ENCODE data around the gene OAT.

Gene OAT

GRCh38 chr10:124349996-124350280 is 68.8 kb downstream of the OAT start:
- Histone ChIP-seq H3K4me1 (ENCODE audit: insufficient read depth, low read length, poor library complexity, severe bottlenecking) (peaks cover 5% of the 10 kb centered on the region), H4K20me1 (ENCODE audit: insufficient read depth, low read length, poor library complexity, severe bottlenecking) (no peaks in the 10 kb centered on the region), H3K36me3 (ENCODE audit: insufficient read depth, low read length) (no peaks in the 10 kb centered on the region), H3K79me2 (ENCODE audit: insufficient read depth, low read length) (no peaks in the 10 kb centered on the region), H3K4me3 (ENCODE audit: low read length, poor library complexity, severe bottlenecking) (no peak overlapping the region), H3K9ac (ENCODE audit: low read depth, low read length, poor library complexity, severe bottlenecking) (no peak overlapping the region), H3K9me3 (ENCODE audit: insufficient read depth, low read depth, low read length) (no peaks in the 10 kb centered on the region), H3K9me2 (replicated peaks; ENCODE audit: low read depth, low read length) (no peaks in the 10 kb centered on the region), H3F3A (ENCODE audit: low read depth) (no peaks in the 10 kb centered on the region; the same call in 1 of the 2 replicates), H3K4me2 (ENCODE audit: low read depth, low read length, poor library complexity, severe bottlenecking) (no peak overlapping the region), H2AFZ (ENCODE audit: low read length) (no peak overlapping the region), H3K27me3 (ENCODE audit: insufficient read depth, low read length, poor library complexity, severe bottlenecking) (no peaks in the 10 kb centered on the region)
- TF ChIP-seq EZH2phosphoT487 (IDR thresholded peaks at IDR 0.05; ENCODE audit: borderline replicate concordance), result no peak
- no peak for TF ChIP-seq CTCF (conservative IDR thresholded peaks at IDR 0.05; ENCODE audit: low read length)

- Histone ChIP-seq H4K20me1 (ENCODE audit: insufficient read depth, low read length, poor library complexity, severe bottlenecking) (no peaks in the 10 kb centered on the region), H3K27me3 (ENCODE audit: insufficient read depth, low read length, poor library complexity, severe bottlenecking) (no peaks in the 10 kb centered on the region), H3K4me2 (ENCODE audit: low read depth, low read length, poor library complexity, severe bottlenecking) (no peak overlapping the region), H3K4me3 (ENCODE audit: low read length, poor library complexity, severe bottlenecking) (no peak overlapping the region), H3K9me3 (ENCODE audit: insufficient read depth, low read depth, low read length) (no peaks in the 10 kb centered on the region), H3F3A (ENCODE audit: low read depth) (no peaks in the 10 kb centered on the region), H3K9ac (ENCODE audit: low read depth, low read length, poor library complexity, severe bottlenecking) (no peak overlapping the region), H3K9me2 (replicated peaks; ENCODE audit: low read depth, low read length) (no peaks in the 10 kb centered on the region), H3K36me3 (ENCODE audit: insufficient read depth, low read length) (no peaks in the 10 kb centered on the region), H2AFZ (ENCODE audit: low read length) (no peak overlapping the region), H3K79me2 (ENCODE audit: insufficient read depth, low read length) (no peaks in the 10 kb centered on the region), H3K4me1 (ENCODE audit: insufficient read depth, low read length, poor library complexity, severe bottlenecking) (peaks cover under 1% of the 10 kb centered on the region)
- TF ChIP-seq CTCF (conservative IDR thresholded peaks at IDR 0.05; ENCODE audit: low read length), result no peak
- no peak for TF ChIP-seq EZH2phosphoT487 (IDR thresholded peaks at IDR 0.05; ENCODE audit: borderline replicate concordance)
These were observed 69.3 kb downstream of the OAT start for GRCh38 chr10:124349231-124349995.

GRCh38 chr10:124348801-124349200 is 69.9 kb downstream of the OAT start:
- H4K20me1 ChIP-seq (ENCODE audit: insufficient read depth, low read length, poor library complexity, severe bottlenecking), result no peaks in the 10 kb centered on the region
- H3F3A ChIP-seq (ENCODE audit: low read depth), result no peaks in the 10 kb centered on the region
- no peaks in the 10 kb centered on the region for H3K36me3 ChIP-seq (ENCODE audit: insufficient read depth, low read length)
- TF ChIP-seq EZH2phosphoT487 (IDR thresholded peaks at IDR 0.05; ENCODE audit: borderline replicate concordance) (no peak), CTCF (conservative IDR thresholded peaks at IDR 0.05; ENCODE audit: low read length) (no peak)
- no peaks in the 10 kb centered on the region for H3K4me1 ChIP-seq (ENCODE audit: insufficient read depth, low read length, poor library complexity, severe bottlenecking)
- H3K4me2 ChIP-seq (ENCODE audit: low read depth, low read length, poor library complexity, severe bottlenecking), result no peak overlapping the region
- H3K9me3 ChIP-seq (ENCODE audit: insufficient read depth, low read depth, low read length), result no peaks in the 10 kb centered on the region
- no peak overlapping the region for H2AFZ ChIP-seq (ENCODE audit: low read length)
- H3K4me3 ChIP-seq (ENCODE audit: low read length, poor library complexity, severe bottlenecking), result no peak overlapping the region
- no peaks in the 10 kb centered on the region for H3K9me2 ChIP-seq (replicated peaks; ENCODE audit: low read depth, low read length)
- H3K79me2 ChIP-seq (ENCODE audit: insufficient read depth, low read length), result no peaks in the 10 kb centered on the region
- no peak overlapping the region for H3K9ac ChIP-seq (ENCODE audit: low read depth, low read length, poor library complexity, severe bottlenecking)
- H3K27me3 ChIP-seq (ENCODE audit: insufficient read depth, low read length, poor library complexity, severe bottlenecking), result no peaks in the 10 kb centered on the region

Measured in Loucy (cell line).